ENCODE measurements around the gene BIN1.
"Not testable (repeated sequence)": the region's sequence is repeated elsewhere in the genome, so short reads cannot be mapped to it uniquely, and the experiment has no call there.

BIN1 gene

GRCh38 chr2:127029350-127030051 lies 77.5 kb downstream of the BIN1 start:
- Histone ChIP-seq H4K20me1 (no peaks in the 10 kb centered on the region), H3K4me3 (no peak overlapping the region), H3K36me3 (no peaks in the 10 kb centered on the region), H3K4me2 (no peak overlapping the region), H3K9me3 (replicated peaks in 1 of 11) (peaks cover 0 to 3% (median 0%) of the 10 kb centered on the region in 11 experiments; a peak in 1 of 22 replicates), H3K27me3 (peaks cover 0 to 12% (median 8%) of the 10 kb centered on the region in 11 experiments; a peak in 7 of 22 replicates), H3K4me1 (peaks cover 26 to 56% (median 50%) of the 10 kb centered on the region in 10 experiments), H3K27ac (no peak overlapping the region), H3K9ac (no peak overlapping the region)
- peak in 2 of 11 experiments; percentile 9 to 28; a peak in 1 of 22 replicates for TF ChIP-seq Cebpa-rat (IDR thresholded peaks at IDR 0.05)

DNA sequence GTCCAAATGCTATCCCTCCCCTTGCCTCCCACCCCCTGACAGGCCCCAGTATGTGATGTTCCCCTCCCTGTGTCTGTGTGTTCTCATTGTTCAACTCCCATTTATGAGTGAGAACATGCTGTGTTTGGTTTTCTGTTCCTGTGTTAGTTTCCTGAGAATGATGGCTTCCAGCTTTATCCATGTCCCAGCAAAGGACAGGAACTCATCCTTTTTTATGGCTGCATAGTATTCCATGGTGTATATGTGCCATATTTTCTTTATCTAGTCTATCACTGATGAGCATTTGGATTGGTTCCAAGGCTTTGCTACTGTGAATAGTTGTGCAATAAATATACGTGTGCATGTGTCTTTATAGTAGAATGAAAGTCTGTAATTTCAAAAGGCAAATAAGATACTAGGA lies 78.2 kb downstream of the BIN1 start:
- not testable (repeated sequence) for H3K27ac ChIP-seq; H4K20me1 ChIP-seq; H3K4me3 ChIP-seq; H3K36me3 ChIP-seq; H3K9ac ChIP-seq; H3K4me2 ChIP-seq; H3K9me3 ChIP-seq (replicated peaks in 1 of 11)
- Histone ChIP-seq H3K4me1 (peaks cover 26 to 48% (median 46%) of the 10 kb centered on the region in 10 experiments), H3K27me3 (peaks cover 0 to 12% (median 8%) of the 10 kb centered on the region in 11 experiments; a peak in 7 of 22 replicates)

DNA sequence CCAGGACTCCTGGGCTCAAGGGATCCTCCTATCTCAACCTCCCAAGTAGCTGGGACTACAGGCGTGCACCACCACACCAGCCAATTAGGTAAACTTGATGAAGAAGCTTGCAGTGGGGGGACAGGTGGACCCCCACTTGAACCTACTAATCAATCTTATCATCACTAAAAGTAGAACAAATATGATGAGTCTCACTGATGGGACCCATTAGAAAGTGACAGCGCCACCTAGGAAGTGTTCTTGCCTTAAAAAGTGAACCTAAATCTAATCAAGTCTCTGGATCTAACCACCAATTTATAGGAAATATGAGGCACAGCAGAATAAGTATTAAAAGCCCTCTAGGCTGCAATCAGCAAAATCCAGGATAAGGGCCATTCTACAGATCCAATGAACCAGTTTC lies 79.2 kb downstream of the BIN1 start:
- H4K20me1 ChIP-seq: no peaks in the 10 kb centered on the region
- H3K36me3 ChIP-seq: no peaks in the 10 kb centered on the region
- peaks cover 0 to 12% (median 8%) of the 10 kb centered on the region in 11 experiments; a peak in 7 of 22 replicates for H3K27me3 ChIP-seq
- no peak overlapping the region for H3K9ac ChIP-seq
- peaks cover 0 to 6% (median 3%) of the 10 kb centered on the region in 11 experiments; a peak in 7 of 22 replicates for H3K9me3 ChIP-seq (replicated peaks in 1 of 11)
- H3K27ac ChIP-seq: no peak overlapping the region
- no peak for TF ChIP-seq Cebpa-rat (IDR thresholded peaks at IDR 0.05)
- H3K4me3 ChIP-seq: no peak overlapping the region
- H3K4me2 ChIP-seq: no peak overlapping the region
- H3K4me1 ChIP-seq: peaks cover 25 to 42% (median 37%) of the 10 kb centered on the region in 10 experiments

DNA sequence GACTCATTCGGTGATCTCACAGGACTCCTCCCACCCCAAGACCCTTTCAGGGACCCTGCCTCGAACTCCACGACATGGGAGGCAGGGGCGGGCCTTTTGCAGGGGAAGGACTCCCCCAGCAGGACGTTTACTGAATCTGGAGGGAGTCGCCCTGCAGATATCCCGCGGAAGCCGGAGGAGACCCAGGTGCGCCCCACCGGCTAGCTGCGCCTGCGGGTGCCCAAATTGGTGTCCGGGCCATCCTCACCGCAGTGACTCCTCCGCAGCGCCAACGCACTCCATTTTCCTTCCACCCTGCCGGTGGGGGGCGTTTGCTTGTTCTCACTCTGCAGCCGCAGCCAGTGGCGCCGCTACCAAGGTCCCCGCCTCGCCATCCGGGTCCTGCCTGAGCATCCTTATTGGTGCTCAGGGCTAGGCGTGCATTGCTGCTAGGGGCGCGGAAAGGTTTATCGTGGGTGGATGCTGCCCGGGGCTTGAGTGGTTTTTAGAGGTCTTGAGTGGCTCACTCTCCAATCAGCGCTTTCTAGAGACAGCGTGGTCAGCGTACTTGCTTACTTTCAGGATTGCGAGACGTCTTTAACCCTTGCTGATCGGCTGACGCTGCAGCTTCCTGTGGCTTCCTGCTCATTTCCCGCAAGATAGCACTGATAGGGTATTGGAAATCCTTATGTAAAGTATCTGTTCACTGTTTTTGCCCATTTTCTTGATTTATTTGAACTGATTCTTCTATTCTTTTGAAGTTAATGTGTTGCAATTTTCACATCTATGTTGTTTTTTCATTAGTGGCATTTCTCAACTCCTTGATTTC lies 81.4 kb downstream of the BIN1 start:
- Histone ChIP-seq H3K9ac (peak overlapping the region in 9 of 11 experiments; percentile 9 to 53 (median 44); a peak in 14 of 22 replicates), H3K36me3 (no peaks in the 10 kb centered on the region), H3K4me3 (peak overlapping the region; percentile 27 to 68 (median 54); a peak in 19 of 20 replicates)

DNA sequence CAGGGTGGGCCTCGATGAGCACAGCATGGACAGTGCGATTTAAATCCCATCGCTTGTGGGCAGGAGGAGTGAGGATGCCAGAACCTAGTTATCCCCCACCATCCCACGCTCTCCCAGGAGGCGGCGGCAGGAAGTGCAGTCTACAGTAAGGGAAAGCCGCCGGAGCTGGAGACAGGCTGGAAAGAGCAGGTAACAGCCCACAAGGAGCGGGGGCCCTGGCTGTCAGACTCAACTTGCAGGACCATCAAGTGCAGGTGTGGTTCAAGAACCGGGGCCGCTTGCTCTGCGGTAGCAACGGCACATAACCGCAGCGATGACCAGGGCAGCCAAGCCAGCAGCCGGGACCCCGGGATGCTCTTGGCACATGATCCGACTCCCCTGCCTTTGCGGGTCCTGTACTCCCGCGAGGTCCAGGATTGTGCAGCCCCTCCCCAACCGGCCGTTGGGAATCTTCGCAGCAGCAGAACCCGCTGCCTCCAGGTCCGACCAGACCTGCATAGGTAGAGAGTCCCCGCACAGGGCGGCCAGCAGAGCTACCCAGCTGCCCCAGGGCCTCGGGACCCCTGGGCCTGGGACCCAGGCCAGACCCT lies 82.1 kb downstream of the BIN1 start:
- peak overlapping the region in 4 of 11 experiments; percentile 21 to 31 (median 22); a peak in 4 of 22 replicates for H3K27ac ChIP-seq
- peak overlapping the region in 8 of 10 experiments; percentile 27 to 68 (median 54); a peak in 12 of 20 replicates for H3K4me3 ChIP-seq
- peak overlapping the region in 5 of 11 experiments; percentile 17 to 53 (median 46); a peak in 6 of 22 replicates for H3K9ac ChIP-seq

More for the DNA sequence above, 81.4 kb downstream of the BIN1 start:
- Histone ChIP-seq H3K9me3 (replicated peaks in 1 of 11) (peaks cover 0 to 6% (median 3%) of the 10 kb centered on the region in 11 experiments; a peak in 7 of 22 replicates), H3K4me1 (peaks cover 11 to 20% (median 17%) of the 10 kb centered on the region in 10 experiments; a peak in 19 of 20 replicates), H3K27ac (peak overlapping the region in 5 of 11 experiments; percentile 1 to 45 (median 23); a peak in 8 of 22 replicates), H3K27me3 (peaks cover 0 to 12% (median 8%) of the 10 kb centered on the region in 11 experiments; a peak in 7 of 22 replicates), H3K4me2 (peak overlapping the region; percentile 56 to 85 (median 79)), H4K20me1 (no peaks in the 10 kb centered on the region)
- TF ChIP-seq Cebpa-rat (IDR thresholded peaks at IDR 0.05): no peak

DNA sequence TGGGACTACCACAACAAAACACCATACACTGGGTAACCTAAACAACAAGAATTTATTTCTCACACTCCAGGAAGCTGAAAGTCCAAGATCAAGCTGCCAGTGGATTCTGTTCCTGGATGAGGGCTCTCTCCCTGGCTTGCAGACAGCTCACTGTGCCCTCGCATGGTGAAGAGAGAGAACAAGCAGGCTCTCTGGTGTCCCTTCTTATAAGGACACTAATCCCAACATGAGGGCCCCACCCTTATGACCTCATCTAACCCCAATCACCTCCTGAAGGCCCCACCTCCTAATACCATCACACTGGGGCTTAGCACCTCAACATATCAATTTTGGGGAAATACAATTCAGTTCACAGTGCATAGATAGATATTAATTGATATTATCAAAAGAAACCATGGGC lies 83.5 kb downstream of the BIN1 start:
- no peak for TF ChIP-seq Cebpa-rat (IDR thresholded peaks at IDR 0.05)
- Histone ChIP-seq H3K27me3 (peaks cover 0 to 12% (median 8%) of the 10 kb centered on the region in 11 experiments; a peak in 7 of 22 replicates), H3K4me1 (peaks cover 11 to 20% (median 17%) of the 10 kb centered on the region in 10 experiments; a peak in 19 of 20 replicates), H3K36me3 (no peaks in the 10 kb centered on the region), H3K4me2 (no peak overlapping the region), H3K27ac (no peak overlapping the region), H3K4me3 (no peak overlapping the region), H3K9me3 (replicated peaks in 1 of 11) (peaks cover 0 to 6% (median 3%) of the 10 kb centered on the region in 11 experiments; a peak in 6 of 22 replicates), H3K9ac (no peak overlapping the region), H4K20me1 (no peaks in the 10 kb centered on the region)

More for the DNA sequence above, 82.1 kb downstream of the BIN1 start:
- Histone ChIP-seq H3K9me3 (replicated peaks in 1 of 11) (peaks cover 0 to 6% (median 3%) of the 10 kb centered on the region in 11 experiments; a peak in 7 of 22 replicates), H3K36me3 (no peaks in the 10 kb centered on the region), H4K20me1 (no peaks in the 10 kb centered on the region), H3K27me3 (peaks cover 0 to 12% (median 8%) of the 10 kb centered on the region in 11 experiments; a peak in 7 of 22 replicates), H3K4me1 (peaks cover 11 to 20% (median 17%) of the 10 kb centered on the region in 10 experiments; a peak in 19 of 20 replicates), H3K4me2 (peak overlapping the region; percentile 56 to 85 (median 79))
- no peak for TF ChIP-seq Cebpa-rat (IDR thresholded peaks at IDR 0.05)

DNA sequence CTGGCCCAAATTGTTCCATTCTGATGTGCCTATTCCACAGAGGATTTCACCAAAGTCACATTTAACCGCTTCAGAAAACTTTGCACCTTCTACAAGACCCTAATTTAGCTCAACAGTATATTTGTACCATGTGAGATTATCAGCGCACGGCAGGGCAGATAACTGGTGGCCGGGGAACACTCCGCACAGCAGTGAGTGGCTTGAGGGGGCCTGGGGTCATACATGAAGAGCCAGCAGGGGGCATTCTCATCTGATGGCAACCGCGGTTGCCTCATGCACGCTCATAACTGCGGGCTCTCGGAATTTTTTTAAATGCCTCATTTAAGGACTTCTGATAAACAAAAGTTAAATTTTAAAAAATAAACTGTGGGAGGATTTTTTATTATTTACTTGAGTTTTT lies 84.1 kb downstream of the BIN1 start:
- no peak overlapping the region for H3K27ac ChIP-seq
- H3K9me3 ChIP-seq (replicated peaks in 1 of 11): peaks cover 0 to 6% (median 3%) of the 10 kb centered on the region in 11 experiments; a peak in 6 of 22 replicates
- peaks cover 0 to 12% (median 8%) of the 10 kb centered on the region in 11 experiments; a peak in 7 of 22 replicates for H3K27me3 ChIP-seq
- peaks cover 11 to 20% (median 17%) of the 10 kb centered on the region in 10 experiments; a peak in 19 of 20 replicates for H3K4me1 ChIP-seq
- no peak overlapping the region for H3K4me2 ChIP-seq
- no peaks in the 10 kb centered on the region for H4K20me1 ChIP-seq
- TF ChIP-seq Cebpa-rat (IDR thresholded peaks at IDR 0.05): no peak
- no peaks in the 10 kb centered on the region for H3K36me3 ChIP-seq
- no peak overlapping the region for H3K9ac ChIP-seq
- no peak overlapping the region for H3K4me3 ChIP-seq

GRCh38 chr2:127020536-127020935 lies 86.4 kb downstream of the BIN1 start:
- no peak for TF ChIP-seq Cebpa-rat (IDR thresholded peaks at IDR 0.05)

More at GRCh38 chr2:127020536-127020935, 86.4 kb downstream of the BIN1 start:
- Histone ChIP-seq H3K9me3 (replicated peaks in 1 of 11) (peaks cover 0 to 6% (median 3%) of the 10 kb centered on the region in 11 experiments; a peak in 6 of 22 replicates), H4K20me1 (no peaks in the 10 kb centered on the region), H3K27ac (no peak overlapping the region), H3K4me3 (no peak overlapping the region), H3K9ac (no peak overlapping the region), H3K36me3 (no peaks in the 10 kb centered on the region), H3K4me2 (no peak overlapping the region), H3K4me1 (peaks cover 5 to 9% (median 7%) of the 10 kb centered on the region in 10 experiments; a peak in 18 of 20 replicates), H3K27me3 (peaks cover 0 to 10% (median 8%) of the 10 kb centered on the region in 11 experiments; a peak in 7 of 22 replicates)

Data from BLaER1 treated with 17β-estradiol and CSF1 and Interleukin-3, amounts not matched to agents 10 nM and 100 nM (cell line).